ENCODE results near the gene HAPLN1. TPM values are rescaled to one million over a fixed set of nuclear protein-coding genes. Genes with fewer than 3 reads are reported as not detected.

HAPLN1 gene
- polyA plus RNA-seq, 1 donor from 2014 or later: 0.10 TPM

DNA sequence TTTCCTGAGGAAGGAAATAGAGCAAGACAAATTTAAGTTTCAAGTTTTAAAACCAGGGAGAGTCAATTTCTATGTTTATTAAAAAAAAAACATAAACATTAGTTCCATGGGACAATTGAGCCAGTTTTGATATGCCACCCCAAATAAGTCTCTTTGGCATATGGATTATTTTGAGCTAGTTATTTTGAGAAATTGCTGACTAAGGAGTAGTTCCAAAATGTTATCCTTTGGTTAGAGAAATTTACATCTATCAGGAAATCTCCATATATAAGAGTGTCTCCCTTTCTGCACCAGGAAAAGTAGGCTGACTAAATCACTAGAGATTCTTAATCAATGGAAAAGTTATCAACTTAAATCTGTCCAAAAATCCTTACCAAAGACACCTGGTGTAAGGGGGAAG is 105.8 kb downstream of the HAPLN1 start:
- H3K4me2 ChIP-seq (ENCODE audit: low read length): no peak overlapping the region
- H3F3A ChIP-seq (ENCODE audit: insufficient read depth, low read length, poor library complexity, severe bottlenecking): no peaks in the 10 kb centered on the region
- no peaks in the 10 kb centered on the region for H3K36me3 ChIP-seq (ENCODE audit: insufficient read depth, low read length)
- H3K27ac ChIP-seq (ENCODE audit: low read length): no peak overlapping the region
- no peaks in the 10 kb centered on the region for H4K20me1 ChIP-seq (ENCODE audit: insufficient read depth)
- H3K27me3 ChIP-seq (ENCODE audit: insufficient read depth, low read depth, low read length): no peaks in the 10 kb centered on the region
- no peaks in the 10 kb centered on the region for H3K79me2 ChIP-seq (replicated peaks; ENCODE audit: insufficient read depth, low read length)
- H3K9ac ChIP-seq (ENCODE audit: low read length): no peak overlapping the region
- no peak overlapping the region for H3K4me3 ChIP-seq (ENCODE audit: low read length)
- H3K9me2 ChIP-seq (ENCODE audit: insufficient read depth, low read length): no peaks in the 10 kb centered on the region
- H3K9me3 ChIP-seq (ENCODE audit: low read length): no peaks in the 10 kb centered on the region
- H2AFZ ChIP-seq (ENCODE audit: low read depth, low read length): no peak overlapping the region
- no peak for TF ChIP-seq POLR2AphosphoS5 (IDR thresholded peaks at IDR 0.05)
- no peak for TF ChIP-seq EP300 (conservative IDR thresholded peaks at IDR 0.05; ENCODE audit: poor library complexity, severe bottlenecking)
- no peak for TF ChIP-seq RAD21 (conservative IDR thresholded peaks at IDR 0.05)
- TF ChIP-seq REST (IDR thresholded peaks at IDR 0.05; ENCODE audit: borderline replicate concordance): no peak
- TF ChIP-seq MXI1 (conservative IDR thresholded peaks at IDR 0.05; ENCODE audit: poor library complexity, severe bottlenecking): no peak

- Histone ChIP-seq H3F3A (ENCODE audit: insufficient read depth, low read length, poor library complexity, severe bottlenecking) (no peaks in the 10 kb centered on the region), H2AFZ (ENCODE audit: low read depth, low read length) (no peak overlapping the region), H4K20me1 (ENCODE audit: insufficient read depth) (no peaks in the 10 kb centered on the region), H3K9me3 (ENCODE audit: low read length) (no peaks in the 10 kb centered on the region), H3K27ac (ENCODE audit: low read length) (no peak overlapping the region), H3K36me3 (ENCODE audit: insufficient read depth, low read length) (no peaks in the 10 kb centered on the region), H3K9me2 (ENCODE audit: insufficient read depth, low read length) (no peaks in the 10 kb centered on the region), H3K79me2 (replicated peaks; ENCODE audit: insufficient read depth, low read length) (no peaks in the 10 kb centered on the region), H3K4me3 (ENCODE audit: low read length) (no peak overlapping the region), H3K4me2 (ENCODE audit: low read length) (no peak overlapping the region), H3K27me3 (ENCODE audit: insufficient read depth, low read depth, low read length) (no peaks in the 10 kb centered on the region), H3K9ac (ENCODE audit: low read length) (no peak overlapping the region)
- TF ChIP-seq TAF1 (IDR thresholded peaks at IDR 0.05; ENCODE audit: low read depth) (no peak), EP300 (conservative IDR thresholded peaks at IDR 0.05; ENCODE audit: poor library complexity, severe bottlenecking) (no peak), REST (IDR thresholded peaks at IDR 0.05; ENCODE audit: borderline replicate concordance) (no peak), EZH2 (IDR thresholded peaks at IDR 0.05; ENCODE audit: borderline replicate concordance, insufficient read depth, low read length, poor library complexity, severe bottlenecking) (no peak), POLR2AphosphoS5 (IDR thresholded peaks at IDR 0.05) (no peak), MXI1 (conservative IDR thresholded peaks at IDR 0.05; ENCODE audit: poor library complexity, severe bottlenecking) (no peak), CTCF (IDR thresholded peaks at IDR 0.05; ENCODE audit: poor library complexity, severe bottlenecking) (peak; percentile 74), RAD21 (conservative IDR thresholded peaks at IDR 0.05) (peak; percentile 72), SMC3 (conservative IDR thresholded peaks at IDR 0.05; ENCODE audit: poor library complexity) (peak; percentile 75)
Measured at GRCh38 chr5:83608122-83608521, 112.5 kb downstream of the HAPLN1 start.

All from neural cell (in vitro differentiated cells).